Testis (tissue), 3 donors: ENCODE measurements around the gene PANX1. TPM values are rescaled to one million over a fixed set of nuclear protein-coding genes. Genes with fewer than 3 reads are reported as not detected.

Source experiments
- DNase-seq: peaks from one replicate; pipeline ENCODE4 v3.0.0-alpha.2; 2019
- H3K27ac ChIP-seq, 2 donors: fragments of 200-600 bp; sonication (generic); one replicate each; pipeline ENCODE4 v1.5.1; 2019
- H3K27me3 ChIP-seq: fragments of 200-600 bp; sonication (generic); one replicate; pipeline ENCODE4 v1.5.1; 2019
- H3K36me3 ChIP-seq: fragments of 200-600 bp; sonication (generic); one replicate; pipeline ENCODE4 v1.5.1; 2017; ENCODE audit warnings: low read depth; ENCODE audit errors: missing control alignments
- H3K4me1 ChIP-seq: fragments of 200-600 bp; sonication (generic); one replicate; pipeline ENCODE4 v1.5.1; 2019
- H3K4me3 ChIP-seq, 2 donors: fragments of 200-600 bp; sonication (generic); one replicate each; pipeline ENCODE4 v1.5.1; 2017 to 2019
- H3K9me3 ChIP-seq: fragments of 200-600 bp; sonication (generic); one replicate; pipeline ENCODE4 v1.5.1; 2017
- CTCF ChIP-seq, 3 experiments: fragments of 450-650 bp in 2 of 3; fragments of 200-600 bp in 1 of 3; sonication (generic) in 1 of 3; IDR thresholded peaks; one replicate each; pipeline ENCODE4 v1.5.1; 2016 to 2019; ENCODE audit warnings: antibody characterized with exemption in 3 of 3, mild to moderate bottlenecking in 2 of 3, moderate library complexity in 1 of 3
- POLR2A ChIP-seq: fragments of 450-650 bp; IDR thresholded peaks from one replicate; pipeline ENCODE4 v1.6.1; 2017; ENCODE audit warnings: antibody characterized with exemption, mild to moderate bottlenecking, moderate library complexity
- WGBS, 2 donors: methylation state at CpG; one replicate each; pipeline ENCODE4 v1.1.5; 2018; 5-methylcytosine and 5-hydroxymethylcytosine counted together
- intact Hi-C: fragments of 100-400 bp; cut with DNase I; formaldehyde crosslinking; loops from one replicate; pipeline ENCODE4 v1.15.1; 2023; ENCODE audit warnings: low total_unique reads
- polyA plus RNA-seq: library from polyadenylated mRNA; stranded (reverse); fragments of 350-450 nt; fragmentation: Illumina TruSeq; extraction: RNeasy Lipid Tissue Mini Kit (QIAGEN cat#74804); gene quantifications from one replicate; pipeline ENCODE4 v1.2.3, GENCODE V29; 2014; ENCODE audit warnings: low read depth, low replicate concordance; ENCODE audit not compliant: insufficient read depth
- total RNA-seq, 2 donors: library from RNA; depleted of rRNA; stranded (reverse); fragments of >200 nt; gene quantifications; one replicate each; pipeline ENCODE4 v1.2.3, GENCODE V29; 2016

PANX1 gene
- total and polyA plus RNA-seq, 3 donors from 2014 or later: 22.2 to 55.3 (median 42.0) TPM

- intact Hi-C loops: no loop called here
- Histone ChIP-seq H3K27me3 (no peaks in the 10 kb centered on the region), H3K4me3 (no peak overlapping the region), H3K36me3 (no peaks in the 10 kb centered on the region), H3K27ac (no peak overlapping the region), H3K9me3 (no peaks in the 10 kb centered on the region), H3K4me1 (peaks cover 22% of the 10 kb centered on the region)
- TF ChIP-seq CTCF (IDR thresholded peaks at IDR 0.05): no peak
- no peak for TF ChIP-seq POLR2A
- DNase-seq: no peak
Measured at GRCh38 chr11:94185416-94186084, 56.9 kb downstream of the PANX1 start.

GRCh38 chr11:94186342-94187203 is 57.9 kb downstream of the PANX1 start:
- H3K4me3 ChIP-seq: no peak overlapping the region
- no peaks in the 10 kb centered on the region for H3K36me3 ChIP-seq
- no peaks in the 10 kb centered on the region for H3K27me3 ChIP-seq
- no peak for DNase-seq
- no peak for TF ChIP-seq CTCF (IDR thresholded peaks at IDR 0.05)
- no peak for TF ChIP-seq POLR2A
- H3K4me1 ChIP-seq: peaks cover 22% of the 10 kb centered on the region
- 88 to 92% methylated on average over 8 of the region's 8 CpGs for WGBS, 2 donors
- no peaks in the 10 kb centered on the region for H3K9me3 ChIP-seq
- intact Hi-C loops: no loop called here
- no peak overlapping the region for H3K27ac ChIP-seq

- WGBS, 2 donors: 71 to 92% methylated on average over 1 of the region's 1 CpG
- no peaks in the 10 kb centered on the region for H3K36me3 ChIP-seq
- DNase-seq: no peak
- H3K27me3 ChIP-seq: no peaks in the 10 kb centered on the region
- H3K4me3 ChIP-seq: no peak overlapping the region
- H3K9me3 ChIP-seq: no peaks in the 10 kb centered on the region
- no peak overlapping the region for H3K27ac ChIP-seq
- intact Hi-C loops: no loop called here
- no peaks in the 10 kb centered on the region for H3K4me1 ChIP-seq
- no peak for TF ChIP-seq POLR2A
- no peak for TF ChIP-seq CTCF (IDR thresholded peaks at IDR 0.05)
Measured at GRCh38 chr11:94193288-94193687, 64.6 kb downstream of the PANX1 start.

- DNase-seq: no peak
- WGBS, 2 donors: 87 to 94% methylated on average over 10 to 11 of the region's 11 CpGs
- no peak overlapping the region for H3K4me3 ChIP-seq
- H3K9me3 ChIP-seq: no peaks in the 10 kb centered on the region
- no peaks in the 10 kb centered on the region for H3K4me1 ChIP-seq
- TF ChIP-seq POLR2A (no peak), CTCF (IDR thresholded peaks at IDR 0.05) (no peak)
- H3K36me3 ChIP-seq: no peaks in the 10 kb centered on the region
- no peak overlapping the region for H3K27ac ChIP-seq
- intact Hi-C loops: no loop called here
- no peaks in the 10 kb centered on the region for H3K27me3 ChIP-seq
Measured at GRCh38 chr11:94194712-94195111, 66.1 kb downstream of the PANX1 start.
